Left renal cortex interstitium (tissue), 4 donors: ENCODE measurements around the gene PPP1R9B. TPM values are rescaled to one million over a fixed set of nuclear protein-coding genes. Genes with fewer than 3 reads are reported as not detected.

Experiments used
- DNase-seq, 4 donors: peaks; one replicate each; pipeline ENCODE4 v3.0.0-alpha.2; 2013; ENCODE audit warnings: low read depth in 4 of 4, low spot score in 2 of 4, missing footprints in 1 of 4
- polyA plus RNA-seq, 4 donors: library from polyadenylated mRNA; unstranded; fragments of 120-200 nt; gene quantifications; one replicate each; pipeline ENCODE4 v1.2.1, GENCODE V29; 2013; ENCODE audit not compliant: insufficient read length in 4 of 4

Gene PPP1R9B
- polyA plus RNA-seq, 4 donors: 44.8 to 55.2 (median 47.6) TPM

- no peak for DNase-seq
Measured at GRCh38 chr17:50111673-50112655, 38.5 kb downstream of the PPP1R9B start.

DNA sequence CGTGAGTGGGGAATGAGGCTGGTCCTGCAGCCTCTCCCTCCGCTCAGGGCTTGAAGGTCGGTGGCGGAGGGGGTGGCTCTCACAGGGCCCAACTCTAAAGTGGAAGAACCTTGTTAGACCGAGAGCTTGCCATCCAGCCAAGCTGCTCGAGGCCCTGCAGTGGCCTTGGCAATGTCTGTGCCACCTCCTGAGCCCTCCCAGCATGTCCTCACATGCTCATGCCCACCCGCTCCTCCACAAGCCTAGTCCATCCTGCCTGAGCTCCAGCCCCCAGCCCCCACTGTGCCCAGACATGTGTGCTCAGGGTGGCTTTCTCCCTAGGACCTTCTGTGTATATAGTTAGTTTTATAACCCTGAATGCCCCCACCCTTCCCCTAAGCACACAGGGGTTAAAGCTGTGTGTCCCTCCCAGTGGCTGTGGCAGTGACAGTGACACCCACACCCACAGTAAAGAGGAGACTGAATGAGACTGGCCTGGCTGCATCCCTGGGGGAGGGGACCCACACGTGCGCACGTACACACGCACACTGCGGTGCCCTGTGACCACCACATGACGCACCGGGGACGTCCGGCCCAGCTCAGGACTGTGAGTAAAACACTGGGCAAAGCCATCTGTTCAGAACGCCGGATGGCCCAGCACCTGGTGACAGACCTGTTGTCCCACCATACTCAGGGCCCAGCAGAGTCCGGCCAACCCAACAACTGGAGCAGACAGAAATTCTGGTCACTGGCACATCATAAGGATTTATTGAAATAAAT is 39.7 kb downstream of the PPP1R9B start:
- DNase-seq: no peak

DNA sequence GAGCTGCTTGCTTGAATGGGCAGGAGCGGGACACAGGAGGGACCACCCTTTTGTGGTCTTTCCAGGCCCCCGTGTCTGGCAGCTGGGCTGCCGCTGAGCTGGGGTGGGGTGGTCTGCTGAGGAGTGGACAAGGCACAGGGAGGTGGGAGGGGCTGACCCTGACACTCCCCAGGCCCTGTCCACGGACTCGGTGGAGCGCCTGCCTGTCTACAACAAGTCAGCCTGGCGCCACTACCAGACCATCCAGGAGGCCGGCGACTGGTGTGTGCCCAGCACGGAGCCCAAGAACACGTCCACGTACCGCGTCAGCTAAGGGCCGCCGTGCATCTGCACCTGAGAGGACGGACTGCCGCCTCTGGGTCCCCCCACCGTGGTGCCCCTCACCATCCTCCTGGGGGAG is 40.7 kb downstream of the PPP1R9B start:
- DNase-seq: no peak

DNA sequence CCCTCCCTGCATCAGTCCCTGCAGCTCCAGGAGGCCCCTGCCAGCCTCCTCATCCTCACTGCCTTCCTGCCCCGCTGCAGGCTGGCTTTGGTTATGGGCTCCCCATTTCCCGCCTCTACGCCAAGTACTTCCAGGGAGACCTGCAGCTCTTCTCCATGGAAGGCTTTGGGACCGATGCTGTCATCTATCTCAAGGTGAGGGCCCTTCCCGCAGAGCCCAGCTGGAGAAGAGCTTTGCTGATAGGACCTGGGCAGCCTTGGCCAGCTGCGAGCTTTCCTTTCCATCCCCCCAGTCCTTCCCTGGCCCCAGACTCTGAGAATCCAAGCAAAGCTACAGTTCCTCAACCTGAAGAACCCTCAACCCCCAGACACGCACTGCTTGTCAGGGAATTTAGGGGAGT is 41.3 kb downstream of the PPP1R9B start:
- DNase-seq: no peak

- no peak for DNase-seq
Measured at GRCh38 chr17:50108556-50108955, 41.9 kb downstream of the PPP1R9B start.

GRCh38 chr17:50107790-50108414 is 42.6 kb downstream of the PPP1R9B start:
- no peak for DNase-seq

GRCh38 chr17:50106393-50107131 is 43.9 kb downstream of the PPP1R9B start:
- no peak for DNase-seq

DNA sequence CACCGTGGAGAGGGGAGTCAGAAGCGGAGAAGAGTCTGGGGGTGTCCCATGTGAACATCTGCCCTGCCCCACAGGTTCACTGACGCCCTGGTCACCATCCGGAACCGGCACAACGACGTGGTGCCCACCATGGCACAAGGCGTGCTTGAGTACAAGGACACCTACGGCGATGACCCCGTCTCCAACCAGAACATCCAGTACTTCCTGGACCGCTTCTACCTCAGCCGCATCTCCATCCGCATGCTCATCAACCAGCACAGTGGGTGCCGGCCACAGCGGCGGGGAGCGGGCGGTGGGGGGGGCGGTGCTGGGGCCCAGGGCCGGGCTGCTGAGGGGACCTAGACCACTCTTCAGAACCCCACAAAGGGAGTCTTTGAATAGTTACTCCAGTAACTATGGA is 44.7 kb downstream of the PPP1R9B start:
- DNase-seq: no peak

DNA sequence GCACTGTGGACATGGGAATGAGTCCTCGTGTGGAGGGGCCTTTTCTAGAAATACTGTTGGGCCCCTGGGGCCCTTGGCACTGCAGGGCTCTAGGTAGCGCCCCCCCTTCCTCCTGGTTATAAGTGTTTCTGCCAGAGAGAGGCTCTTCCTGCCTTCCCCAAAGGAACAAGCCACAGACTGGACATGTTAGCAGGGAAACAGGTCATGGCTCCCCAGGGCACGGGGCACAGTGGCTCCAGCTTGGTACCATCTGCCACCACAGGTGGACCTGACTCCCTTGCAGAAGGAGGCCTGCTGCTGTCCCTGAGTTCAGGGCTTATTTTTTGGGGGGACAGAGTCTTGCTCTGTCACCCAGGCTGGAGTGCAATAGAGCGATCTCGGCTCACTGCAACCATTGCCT is 46.5 kb downstream of the PPP1R9B start:
- DNase-seq: no peak

- no peak for DNase-seq
Measured at GRCh38 chr17:50103252-50103651, 47.2 kb downstream of the PPP1R9B start.

DNA sequence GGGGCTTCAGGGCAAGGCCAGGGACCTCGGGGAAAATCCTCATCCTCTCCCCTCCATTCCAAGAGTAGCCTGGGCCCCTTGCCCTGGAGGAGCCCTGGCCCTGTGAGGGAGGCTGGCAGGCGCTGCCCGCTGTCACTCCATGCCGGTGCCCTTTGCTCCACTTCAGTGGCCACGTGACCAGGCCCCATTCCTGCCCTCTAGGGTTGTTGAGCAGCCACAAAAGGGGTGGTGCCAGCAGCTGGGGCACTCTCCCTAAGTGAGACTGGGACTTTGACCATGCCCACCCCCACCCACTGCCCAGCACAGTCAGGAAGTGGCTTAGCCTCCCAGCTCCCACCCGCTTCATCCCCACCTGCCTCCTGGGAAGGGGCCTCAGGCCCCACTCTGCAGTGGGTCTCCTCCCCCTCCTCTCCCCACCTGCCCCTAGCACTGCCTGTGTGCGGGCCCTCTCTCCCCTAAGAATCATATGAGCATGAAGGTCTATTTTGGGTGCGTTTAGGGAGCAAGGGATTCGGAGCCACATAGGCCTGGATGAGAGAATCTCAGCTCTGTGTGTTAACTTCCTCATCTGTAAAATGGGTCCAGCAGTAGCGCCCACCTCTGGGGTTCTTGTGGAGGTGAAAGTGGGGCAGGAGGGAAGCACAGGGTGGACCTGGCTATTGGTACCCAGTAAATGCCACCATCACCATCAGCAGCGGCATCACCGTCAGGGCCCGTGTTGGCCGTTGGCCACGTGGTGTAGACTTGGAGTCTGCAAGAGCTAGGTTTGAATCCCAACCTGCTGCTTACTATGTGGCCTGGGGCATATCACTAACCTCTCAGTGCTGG is 48.1 kb downstream of the PPP1R9B start:
- no peak for DNase-seq

GRCh38 chr17:50101346-50102163 is 48.9 kb downstream of the PPP1R9B start:
- DNase-seq: no peak

DNA sequence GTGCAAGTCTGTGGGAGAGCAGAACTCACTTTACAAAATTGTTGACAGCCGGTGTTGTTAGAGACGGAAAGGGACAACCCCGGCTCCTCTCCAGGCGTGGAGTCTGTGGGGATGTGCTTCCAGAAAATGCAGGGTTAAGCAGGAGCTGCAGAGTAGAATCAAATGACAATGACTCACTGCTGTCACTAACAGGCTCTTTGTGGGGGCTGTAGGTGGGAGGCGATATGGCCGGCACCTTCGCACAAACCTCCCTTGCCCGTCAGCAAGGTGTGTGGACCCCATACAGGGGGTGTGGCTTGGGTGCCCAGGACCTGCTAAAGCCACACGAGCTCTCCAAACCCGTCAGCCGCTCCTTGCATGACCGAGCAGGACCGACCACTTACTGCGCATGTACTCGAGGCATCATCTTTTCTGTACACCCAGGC is 49.5 kb downstream of the PPP1R9B start:
- DNase-seq: no peak

- no peak for DNase-seq
Measured at GRCh38 chr17:50100480-50100883, 50.0 kb downstream of the PPP1R9B start.

DNA sequence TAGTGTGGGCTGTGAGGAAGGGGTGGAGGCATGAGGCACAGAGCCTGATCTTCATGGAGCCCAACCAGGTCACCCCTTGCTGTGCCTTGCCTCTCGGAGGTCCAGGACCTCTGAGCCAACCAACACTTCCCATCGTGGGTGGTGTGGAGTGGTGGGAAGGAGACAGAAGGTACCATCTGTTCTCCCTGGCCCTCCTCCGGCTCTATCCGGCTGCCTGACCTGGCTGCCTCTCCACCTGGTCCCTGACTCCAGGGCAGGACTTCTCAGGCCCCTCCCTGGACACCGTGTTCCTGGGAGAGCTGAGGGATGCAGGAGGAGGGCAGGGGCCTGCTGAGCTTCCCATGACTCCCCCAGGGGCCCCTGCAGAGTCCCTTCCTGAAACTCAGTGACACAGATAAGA is 51.5 kb downstream of the PPP1R9B start:
- DNase-seq: no peak

DNA sequence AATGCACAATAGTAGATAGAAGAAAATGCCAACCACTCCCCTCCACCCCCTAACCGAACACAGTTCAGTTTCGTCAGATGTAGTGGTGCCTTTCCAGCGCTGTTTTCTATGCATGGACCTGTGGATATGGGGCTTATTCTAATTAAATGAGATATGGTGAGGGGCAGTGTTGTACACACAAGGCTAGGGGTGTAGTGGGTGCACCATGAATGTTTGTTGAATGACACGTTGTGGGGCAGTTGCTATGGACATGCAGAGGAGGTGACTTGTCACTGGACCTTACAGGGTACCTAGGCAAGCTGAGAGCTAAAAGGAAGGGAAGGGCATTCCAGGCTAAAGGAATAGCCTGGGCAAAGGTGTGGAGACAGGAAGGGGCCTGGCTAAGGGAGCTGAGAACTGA is 51.9 kb downstream of the PPP1R9B start:
- no peak for DNase-seq

DNA sequence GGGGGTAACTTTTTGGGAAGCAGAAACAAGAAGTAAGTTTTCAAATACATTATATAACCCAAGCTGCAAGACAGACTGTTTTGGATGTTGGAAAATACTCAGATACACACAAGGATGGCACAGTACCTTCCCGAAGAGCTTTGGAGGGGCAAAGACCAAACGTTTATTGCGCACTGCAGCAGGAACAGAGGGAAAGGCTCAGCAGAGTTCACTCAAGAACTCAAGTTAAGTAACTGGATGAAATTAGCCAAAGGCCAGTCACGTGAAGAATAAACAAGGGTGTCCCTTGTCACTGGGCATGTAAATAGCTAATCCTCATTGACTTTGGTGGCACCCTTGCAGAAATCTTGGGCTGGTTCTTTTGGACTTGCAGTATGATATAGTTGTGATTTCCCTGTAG is 52.6 kb downstream of the PPP1R9B start:
- DNase-seq: no peak

DNA sequence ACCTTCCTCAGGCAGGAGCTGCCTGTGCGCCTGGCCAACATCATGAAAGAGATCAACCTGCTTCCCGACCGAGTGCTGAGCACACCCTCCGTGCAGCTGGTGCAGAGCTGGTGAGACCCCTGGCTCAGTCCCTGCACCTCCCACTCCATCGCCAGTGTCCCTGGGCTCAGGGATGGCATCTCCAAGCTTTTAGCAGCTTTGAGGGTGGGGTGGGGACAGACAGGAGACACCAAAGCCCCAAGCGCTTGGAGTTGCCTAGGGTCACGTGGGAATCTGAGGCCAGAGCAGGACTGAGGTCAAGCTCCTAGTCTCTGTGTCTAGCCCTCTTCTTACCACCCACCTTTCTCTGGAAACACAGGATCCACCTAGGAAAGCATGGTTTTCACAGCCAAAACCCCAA is 53.0 kb downstream of the PPP1R9B start:
- DNase-seq: no peak

DNA sequence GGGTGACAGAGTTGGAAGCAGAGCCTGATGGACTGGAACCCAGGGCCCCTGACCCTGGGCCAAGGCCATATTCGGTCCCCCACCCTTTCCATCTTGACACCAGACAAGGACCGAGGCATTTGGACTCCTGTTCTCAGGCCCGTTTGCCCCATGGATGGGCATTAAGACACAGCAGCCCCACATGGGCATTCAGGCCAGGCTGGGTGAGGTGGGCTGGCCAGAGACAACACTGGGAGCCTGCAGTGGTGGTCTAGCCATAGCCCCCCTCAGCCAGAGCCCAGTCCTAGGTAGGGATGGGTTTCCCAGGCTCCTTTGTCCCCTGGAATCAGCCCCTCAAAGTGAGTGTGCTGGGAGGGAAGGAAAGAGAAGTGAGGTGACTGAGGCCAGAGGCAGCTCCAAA is 53.7 kb downstream of the PPP1R9B start:
- no peak for DNase-seq
